GM12878 (cell line): ENCODE measurements around the gene KRTAP10-2. TPM values are rescaled to one million over a fixed set of nuclear protein-coding genes. Genes with fewer than 3 reads are reported as not detected.

ENCODE experiments used
- ATAC-seq: fragments of 200-7000 bp; cut with Tn5 transposase; 3 replicates; pipeline ENCODE4 v1.9.1; 2020; ENCODE audit warnings: mild to moderate bottlenecking, moderate library complexity
- BruUV-seq: library from RNA; stranded (reverse); fragments of 400-500 nt; replicated peaks from 2 replicates; lab custom pipeline; 2021; lab: Mats Ljungman, UMichigan
- CTCF ChIA-PET: fragments of 300-600 bp; sonication (Branson Sonifier 250); formaldehyde crosslinking; extraction: SDS; loops from one replicate; lab custom pipeline; 2021; ENCODE audit warnings: inconsistent platforms; lab: Yijun Ruan, JAX
- POLR2A ChIA-PET: fragments of 350-600 bp; formaldehyde crosslinking; extraction: SDS; loops from one replicate; lab custom pipeline; 2021; ENCODE audit warnings: inconsistent platforms; lab: Charles Lee
- RAD21 ChIA-PET: fragments of 300-600 bp; sonication (Branson Sonifier 250); formaldehyde crosslinking; loops from one replicate; lab custom pipeline; 2023; ENCODE audit warnings: antibody characterized with exemption; ENCODE audit not compliant: unreplicated experiment; lab: Charles Lee
- SMC1A ChIA-PET: fragments of 300-600 bp; sonication (Branson Sonifier 250); formaldehyde crosslinking; loops from one replicate; lab custom pipeline; 2023; ENCODE audit not compliant: unreplicated experiment, uncharacterized antibody; lab: Charles Lee
- DNase-seq: peaks from one replicate; pipeline ENCODE4 v3.0.0-alpha.2; 2011; ENCODE audit warnings: low read depth, low spot score
- FAIRE-seq: peaks from 3 replicates; lab custom pipeline; 2011; peaks lifted over from hg19 to GRCh38; lab: Jason Lieb, UNC
- H2AFZ ChIP-seq: 2 replicates; pipeline ENCODE4 v1.6.0; 2011; ENCODE audit warnings: low read depth, low read length, control low read depth; ENCODE audit not compliant: control insufficient read depth
- H3K27ac ChIP-seq: 2 replicates; pipeline ENCODE4 v1.5.1; 2011; ENCODE audit warnings: control low read depth; ENCODE audit not compliant: control insufficient read depth, insufficient read depth
- H3K27me3 ChIP-seq, 2 experiments: replicated peaks in 1 of 2; 2 replicates each; pipeline versions ENCODE4 v1.6.0 to v1.6.1; 2011; ENCODE audit warnings: low read length in 1 of 2; ENCODE audit not compliant: control insufficient read depth in 2 of 2, insufficient read depth in 2 of 2
- H3K36me3 ChIP-seq, 2 experiments: 2 replicates each; pipeline ENCODE4 v1.5.1; 2011; ENCODE audit warnings: low read length in 1 of 2; ENCODE audit not compliant: control insufficient read depth in 2 of 2, insufficient read depth in 2 of 2
- H3K4me1 ChIP-seq: 2 replicates; pipeline ENCODE4 v1.6.1; 2011; ENCODE audit warnings: mild to moderate bottlenecking, low read length, moderate library complexity, mixed read lengths; ENCODE audit not compliant: control insufficient read depth, insufficient read depth
- H3K4me2 ChIP-seq: 2 replicates; pipeline ENCODE4 v1.6.0; 2011; ENCODE audit warnings: control low read depth; ENCODE audit not compliant: control insufficient read depth, insufficient read depth
- H3K4me3 ChIP-seq: fragments of 200-600 bp; sonication (generic); 2 replicates; pipeline ENCODE4 v1.5.1; 2016
- H3K79me2 ChIP-seq: 2 replicates; pipeline ENCODE4 v1.6.0; 2011; ENCODE audit warnings: low read length; ENCODE audit not compliant: control insufficient read depth, insufficient read depth
- H3K9ac ChIP-seq: 2 replicates; pipeline ENCODE4 v1.8.0; 2011; ENCODE audit warnings: low read length, control low read depth, mixed read lengths; ENCODE audit not compliant: control insufficient read depth, insufficient read depth
- H3K9me3 ChIP-seq: replicated peaks from 3 replicates; pipeline ENCODE4 v1.5.1; 2011; ENCODE audit warnings: mild to moderate bottlenecking, low read length; ENCODE audit not compliant: control insufficient read depth, insufficient read depth
- H4K20me1 ChIP-seq: 2 replicates; pipeline ENCODE4 v1.6.0; 2011; ENCODE audit not compliant: control insufficient read depth, insufficient read depth
- BACH1 ChIP-seq: fragments of 450-650 bp; IDR thresholded peaks from 2 replicates; pipeline ENCODE4 v1.6.1; 2017; ENCODE audit warnings: mild to moderate bottlenecking, borderline replicate concordance
- BRCA1 ChIP-seq: IDR thresholded peaks from 2 replicates; pipeline ENCODE4 v1.6.1; 2011; ENCODE audit warnings: low read depth, low read length, improper control_type of control experiment
- CEBPB ChIP-seq, 2 experiments: fragments of 150-350 bp in 1 of 2; IDR thresholded peaks; 2 replicates each; pipeline ENCODE4 v1.6.1; 2012 to 2014; ENCODE audit warnings: low read depth in 2 of 2, low read length in 2 of 2, borderline replicate concordance in 1 of 2, inconsistent platforms in 1 of 2
- CREM ChIP-seq: IDR thresholded peaks from 2 replicates; pipeline ENCODE4 v1.6.1; 2014; ENCODE audit warnings: antibody characterized with exemption, low read depth
- CTCF ChIP-seq, 3 experiments: IDR thresholded peaks in 2 of 3; conservative IDR thresholded peaks in 1 of 3; 2 replicates each; pipeline ENCODE4 v1.5.1; 2011; ENCODE audit warnings: low read depth in 3 of 3, low read length in 3 of 3, mild to moderate bottlenecking in 3 of 3, control low read depth in 2 of 3, moderate library complexity in 2 of 3, inconsistent platforms in 1 of 3, mixed read lengths in 1 of 3; ENCODE audit not compliant: control insufficient read depth in 2 of 3, insufficient read depth in 1 of 3; ENCODE audit errors: extremely low read depth in 1 of 3
- HDAC6 ChIP-seq: fragments of 200-600 bp; sonication (generic); IDR thresholded peaks from one replicate; pipeline ENCODE4 v1.8.0; 2017; ENCODE audit warnings: antibody characterized with exemption; ENCODE audit not compliant: unreplicated experiment
- NFXL1 ChIP-seq: fragments of 450-650 bp; IDR thresholded peaks from 2 replicates; pipeline ENCODE4 v1.6.1; 2017; ENCODE audit warnings: antibody characterized with exemption, mild to moderate bottlenecking, borderline replicate concordance
- SP1 ChIP-seq: IDR thresholded peaks from one replicate; pipeline ENCODE4 v1.6.1; 2011; ENCODE audit warnings: low read depth, low read length
- STAT3 ChIP-seq: IDR thresholded peaks from 2 replicates; pipeline ENCODE4 v1.6.1; 2011; ENCODE audit warnings: low read depth, low read length, improper control_type of control experiment
- TARDBP ChIP-seq: IDR thresholded peaks from 2 replicates; pipeline ENCODE4 v1.6.1; 2016; ENCODE audit warnings: borderline replicate concordance
- TCF3 ChIP-seq: IDR thresholded peaks from 2 replicates; pipeline ENCODE4 v1.6.1; 2012; ENCODE audit warnings: low read depth, mild to moderate bottlenecking, low read length, borderline replicate concordance; ENCODE audit not compliant: insufficient read depth
- ZNF217 ChIP-seq: fragments of 450-650 bp; IDR thresholded peaks from 2 replicates; pipeline ENCODE4 v1.6.1; 2017; ENCODE audit warnings: antibody characterized with exemption, mild to moderate bottlenecking
- WGBS: methylation state at CpG from one replicate; pipeline ENCODE4 v1.1.6; 2016; ENCODE audit warnings: low lambda C conversion rate; ENCODE audit not compliant: insufficient replicate concordance, insufficient coverage; ENCODE audit errors: missing lambda C conversion rate; 5-methylcytosine and 5-hydroxymethylcytosine counted together
- in situ Hi-C: fragments of 300-500 bp; cut with MboI; formaldehyde crosslinking; loops from 9 replicates; pipeline ENCODE4 v1.14.3; 2018; ENCODE audit warnings: mixed read lengths
- intact Hi-C: fragments of 100-400 bp; cut with micrococcal nuclease; formaldehyde crosslinking; loops from one replicate; pipeline ENCODE4 v1.14.2; 2022; ENCODE audit not compliant: unreplicated experiment
- polyA plus RNA-seq, 11 experiments: library from polyadenylated mRNA; depleted of rRNA in 4 of 11; unstranded in 6 of 11; stranded (reverse) in 5 of 11; fragments of >200 nt; fragmentation: Nextera tagmentation in 4 of 11; fragmentation: Illumina TruSeq in 1 of 11; extraction: Ambion mirVana in 4 of 11; extraction: Trizol in 1 of 11; gene quantifications; 1 replicate in 1 of 11; 2 replicates in 10 of 11; pipeline versions ENCODE4 v1.2.1 to v1.2.3, GENCODE V29; 2011 to 2016; ENCODE audit warnings: inconsistent platforms in 2 of 11, missing spikeins in 2 of 11, low read depth in 1 of 11
- total RNA-seq, 4 experiments: library from RNA; depleted of rRNA in 3 of 4; stranded (reverse); fragments of >200 nt in 3 of 4; fragmentation: Illumina TruSeq in 1 of 4; extraction: Trizol in 1 of 4; gene quantifications; 2 replicates each; pipeline versions ENCODE4 v1.2.1 to v1.2.3, GENCODE V29; 2013 to 2021

KRTAP10-2 gene
- total and polyA plus RNA-seq, 10 of the 15 experiments (the other 5 are each of a cell fraction or from before 2014, with no cell fraction given), result not detected

GRCh38 chr21:44519346-44520325, 31.7 kb downstream of the KRTAP10-2 start:
- no peaks in the 10 kb centered on the region for H3K4me1 ChIP-seq
- DNase-seq (no peak), ATAC-seq (no peak), FAIRE-seq (no peak)
- H3K9ac ChIP-seq, result no peak overlapping the region
- H2AFZ ChIP-seq, result no peak overlapping the region
- no peak overlapping the region for H3K4me3 ChIP-seq
- no peaks in the 10 kb centered on the region for H4K20me1 ChIP-seq
- CTCF ChIA-PET, result interaction anchor here (1.1 kb wide), 1 partner anchor 9 kb away, joined by 3 read pairs; no protein-coding TSS in a partner anchor
- SMC1A ChIA-PET, result no interaction called here
- H3K27ac ChIP-seq, result no peak overlapping the region
- POLR2A ChIA-PET, result no interaction called here
- in situ Hi-C loops (no loop called here), intact Hi-C loops (no loop called here)
- TF ChIP-seq STAT3 (no peak), SP1 (no peak), BRCA1 (no peak), TARDBP (no peak), CTCF (IDR thresholded peaks at IDR 0.05 in 2 of 3, conservative IDR thresholded peaks at IDR 0.05 in 1 of 3; ENCODE audit: control insufficient read depth in 2 of 3, extremely low read depth in 1 of 3, insufficient read depth in 1 of 3, low read depth in 3 of 3, low read length in 3 of 3) (no peak), ZNF217 (no peak), HDAC6 (no peak), TCF3 (no peak), CREM (no peak), BACH1 (no peak), NFXL1 (no peak), CEBPB (IDR thresholded peaks at IDR 0.05; ENCODE audit: borderline replicate concordance in 1 of 2, low read depth in 2 of 2, low read length in 2 of 2) (no peak)
- RAD21 ChIA-PET, result no interaction called here
- BruUV-seq, result no TSS peak
- H3K79me2 ChIP-seq, result no peaks in the 10 kb centered on the region
- H3K27me3 ChIP-seq, result no peaks in the 10 kb centered on the region
- no peaks in the 10 kb centered on the region; the same call in 2 of the 3 replicates for H3K9me3 ChIP-seq
- H3K4me2 ChIP-seq, result no peak overlapping the region
- 41% methylated on average over 28 of the region's 28 CpGs for WGBS
- H3K36me3 ChIP-seq, result no peaks in the 10 kb centered on the region
